HG03460 (cell line): Measurements from ENCODE around the gene USE1.

Source experiments
- ATAC-seq: cut with Tn5 transposase; IDR thresholded peaks from one replicate; pipeline ENCODE4 v1.9.1; 2021; ENCODE audit not compliant: unreplicated experiment

Gene USE1

DNA sequence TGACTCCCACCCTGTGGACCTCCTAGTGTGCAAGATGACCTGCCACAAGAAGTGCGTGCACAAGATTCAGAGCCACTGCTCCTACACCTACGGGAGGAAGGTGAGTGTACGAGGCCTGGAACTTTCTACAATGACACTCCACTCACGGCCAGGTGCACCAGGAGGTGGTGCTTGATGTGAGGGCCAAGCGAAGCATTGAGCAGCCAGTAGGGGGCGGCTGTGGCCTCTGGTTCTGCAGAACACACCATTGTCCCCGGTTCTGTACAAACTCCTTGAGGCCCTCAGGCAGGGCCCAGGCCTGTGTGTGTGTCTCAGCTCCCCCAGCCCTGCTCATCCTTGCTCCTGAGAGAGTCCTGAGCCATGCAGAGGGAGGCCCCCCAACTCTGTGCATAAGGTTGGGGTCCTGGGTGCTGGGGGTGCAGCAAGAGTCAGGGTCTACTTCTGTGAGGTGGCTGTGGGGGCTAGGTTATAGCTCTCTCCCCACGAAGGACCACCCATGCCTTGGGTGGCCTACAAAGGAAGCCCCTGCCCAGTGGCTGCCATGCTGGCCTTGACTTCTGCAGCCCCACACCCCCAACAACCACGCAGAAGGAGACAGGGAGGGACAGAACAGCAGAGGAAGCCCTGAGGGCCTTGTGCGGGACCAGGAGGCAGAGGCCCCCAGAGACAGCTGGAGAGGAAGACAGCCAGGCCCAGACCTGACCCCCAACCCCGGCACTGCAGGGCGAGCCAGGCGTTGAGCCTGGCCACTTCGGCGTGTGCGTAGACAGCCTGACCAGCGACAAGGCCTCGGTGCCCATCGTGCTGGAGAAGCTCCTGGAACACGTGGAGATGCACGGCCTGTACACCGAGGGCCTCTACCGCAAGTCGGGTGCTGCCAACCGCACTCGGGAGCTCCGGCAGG, 9.7 kb upstream of the USE1 start:
- ATAC-seq: no peak

DNA sequence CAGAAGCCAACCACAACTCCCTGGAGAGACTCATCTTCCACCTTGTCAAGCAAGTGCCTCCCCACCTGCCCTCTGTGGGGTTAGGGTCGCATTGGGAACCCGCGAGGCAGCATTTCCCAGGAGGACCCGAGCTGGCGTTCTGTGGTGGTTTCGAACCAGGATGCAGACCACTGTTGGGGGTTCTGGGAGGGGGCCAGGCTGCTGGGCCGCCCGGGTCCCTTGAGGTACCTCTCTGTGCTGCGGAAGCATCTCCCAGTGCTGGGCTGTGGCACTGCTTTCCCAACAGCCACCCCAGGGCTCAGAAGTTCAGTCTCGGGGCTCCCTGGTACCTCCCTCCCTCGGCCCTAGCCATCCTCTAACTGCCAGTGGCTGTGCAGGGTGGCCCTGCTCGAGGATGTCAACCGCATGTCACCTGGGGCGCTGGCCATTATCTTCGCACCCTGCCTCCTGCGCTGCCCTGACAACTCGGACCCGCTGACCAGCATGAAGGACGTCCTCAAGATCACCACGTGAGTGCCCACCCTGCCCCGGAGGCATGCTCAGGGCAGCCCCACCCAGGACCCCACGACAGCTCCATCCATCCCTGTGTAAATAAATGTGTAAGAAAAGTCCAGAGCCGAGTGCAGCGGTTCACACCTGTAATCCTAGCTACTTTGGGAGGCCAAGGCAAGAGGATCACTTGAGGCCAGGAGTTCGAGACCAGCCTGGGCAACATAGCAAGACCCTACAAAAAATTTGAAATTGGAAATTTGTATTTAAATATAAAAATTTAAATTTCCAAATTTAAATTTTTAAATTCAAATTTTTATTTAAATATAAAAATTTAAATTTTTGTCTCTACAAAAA, 8.2 kb upstream of the USE1 start:
- no peak for ATAC-seq

DNA sequence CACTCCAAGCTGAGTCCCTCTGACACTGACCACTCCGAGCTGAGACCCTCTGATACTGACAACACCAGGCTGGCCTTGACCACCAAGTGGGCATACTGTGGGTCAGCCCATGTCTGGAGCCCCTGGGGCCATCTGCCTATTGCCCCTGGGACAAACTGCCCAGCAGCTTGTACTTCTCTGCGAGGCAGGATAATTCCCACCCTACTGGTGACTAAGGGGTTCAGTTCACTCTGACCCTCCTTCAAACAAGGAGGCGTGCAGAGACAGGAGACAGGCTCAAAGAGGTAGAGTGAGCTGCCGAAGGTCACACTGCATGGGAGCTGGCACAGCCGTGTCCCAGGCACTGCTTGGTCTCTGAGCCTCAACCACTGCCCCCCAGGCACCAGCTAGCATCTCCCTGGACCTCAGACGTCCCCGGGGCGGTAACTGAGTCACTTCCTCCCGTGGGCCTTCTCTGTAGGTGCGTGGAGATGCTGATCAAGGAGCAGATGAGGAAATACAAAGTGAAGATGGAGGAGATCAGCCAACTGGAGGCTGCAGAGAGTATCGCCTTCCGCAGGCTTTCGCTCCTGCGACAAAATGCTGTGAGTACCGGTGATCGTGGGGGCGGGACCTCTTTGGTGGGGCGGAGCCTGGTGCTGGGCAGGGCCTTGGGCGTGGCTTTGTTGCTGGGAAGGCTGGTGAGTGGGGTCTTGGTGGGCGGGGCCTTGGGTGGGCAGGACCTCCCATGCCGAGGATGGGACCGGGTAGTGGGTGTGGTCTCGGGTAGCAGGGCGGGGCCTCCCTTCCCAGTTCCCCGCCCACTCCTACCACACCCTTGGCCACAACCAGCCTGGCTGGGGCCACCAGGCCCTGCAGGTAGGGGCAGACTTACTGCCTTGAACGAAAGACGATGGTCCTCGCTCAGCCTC, 5.8 kb upstream of the USE1 start:
- no peak for ATAC-seq

DNA sequence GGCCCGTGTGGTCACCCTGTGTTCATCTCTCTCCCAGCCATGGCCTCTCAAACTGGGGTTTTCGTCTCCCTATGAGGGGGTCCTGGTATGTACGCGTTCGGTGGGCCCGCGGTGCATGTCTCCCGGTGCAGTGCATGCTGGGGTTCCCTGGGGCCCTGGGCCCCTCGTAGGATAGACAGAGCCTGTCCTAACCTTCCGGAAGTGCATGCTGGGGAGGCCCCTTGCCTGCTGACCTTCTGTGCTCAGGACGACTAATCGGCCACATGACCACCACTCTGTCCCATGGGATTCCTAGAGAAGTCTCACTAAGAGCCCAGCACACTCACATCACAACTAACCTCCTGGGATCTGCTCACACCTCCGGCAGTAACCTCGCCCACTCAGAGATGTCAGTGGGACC, 4.9 kb upstream of the USE1 start:
- no peak for ATAC-seq

DNA sequence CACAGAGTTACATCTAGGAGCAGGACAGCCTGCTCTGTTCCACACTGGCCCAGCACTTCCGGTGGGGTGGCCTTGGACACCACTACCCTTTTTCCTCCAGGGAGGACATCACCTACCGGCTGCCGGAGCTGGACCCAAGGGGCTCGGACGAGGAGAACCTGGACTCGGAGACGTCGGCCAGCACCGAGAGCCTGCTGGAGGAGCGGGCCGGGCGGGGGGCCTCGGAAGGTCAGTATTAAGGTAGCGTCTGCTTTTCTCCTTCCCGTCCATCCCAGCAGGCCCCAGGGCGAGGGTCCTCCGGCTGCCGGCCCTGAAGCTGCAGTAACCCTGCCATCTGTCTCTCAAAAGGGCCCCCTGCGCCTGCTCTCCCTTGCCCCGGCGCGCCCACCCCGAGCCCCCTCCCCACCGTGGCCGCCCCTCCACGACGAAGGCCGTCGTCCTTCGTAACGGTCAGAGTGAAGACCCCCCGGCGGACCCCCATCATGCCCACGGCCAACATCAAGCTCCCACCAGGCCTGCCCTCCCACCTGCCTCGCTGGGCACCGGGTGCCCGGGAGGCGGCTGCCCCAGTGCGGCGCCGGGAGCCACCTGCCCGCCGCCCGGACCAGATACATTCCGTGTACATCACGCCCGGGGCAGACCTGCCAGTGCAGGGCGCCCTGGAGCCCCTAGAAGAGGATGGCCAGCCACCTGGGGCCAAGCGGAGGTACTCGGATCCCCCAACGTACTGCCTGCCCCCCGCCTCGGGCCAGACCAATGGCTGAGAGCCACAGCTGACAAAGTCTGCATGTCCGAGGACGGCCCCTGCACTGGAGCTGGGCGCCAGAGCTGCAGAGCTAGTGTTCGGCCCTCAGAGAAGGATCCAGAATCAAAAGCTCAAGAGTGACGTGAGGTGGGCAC, 3.4 kb upstream of the USE1 start:
- ATAC-seq: no peak

GRCh38 chr19:17213334-17213733, 1.8 kb upstream of the USE1 start:
- ATAC-seq: no peak

- ATAC-seq: no peak
These were observed 540 bp upstream of the USE1 start for GRCh38 chr19:17214508-17215126.

- ATAC-seq: no peak
These were observed 1.0 kb downstream of the USE1 start for GRCh38 chr19:17216058-17216670.

DNA sequence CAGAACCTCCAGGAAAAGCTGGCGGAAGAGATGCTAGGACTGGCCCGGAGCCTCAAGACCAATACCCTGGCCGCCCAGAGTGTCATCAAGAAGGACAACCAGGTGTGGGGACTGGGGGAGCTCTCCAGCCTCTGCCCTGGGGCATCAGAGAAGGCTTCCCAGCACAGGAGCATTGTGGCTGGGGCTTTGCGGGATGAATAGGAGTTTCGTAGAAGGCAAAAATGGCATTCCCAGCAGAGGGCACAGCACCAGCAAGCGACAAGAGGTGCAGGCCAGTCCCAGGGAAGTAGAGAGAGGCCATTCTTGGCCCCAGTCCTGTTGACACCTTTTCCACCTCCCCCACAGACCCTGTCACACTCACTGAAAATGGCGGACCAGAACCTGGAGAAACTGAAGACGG, 4.1 kb downstream of the USE1 start:
- ATAC-seq: no peak

DNA sequence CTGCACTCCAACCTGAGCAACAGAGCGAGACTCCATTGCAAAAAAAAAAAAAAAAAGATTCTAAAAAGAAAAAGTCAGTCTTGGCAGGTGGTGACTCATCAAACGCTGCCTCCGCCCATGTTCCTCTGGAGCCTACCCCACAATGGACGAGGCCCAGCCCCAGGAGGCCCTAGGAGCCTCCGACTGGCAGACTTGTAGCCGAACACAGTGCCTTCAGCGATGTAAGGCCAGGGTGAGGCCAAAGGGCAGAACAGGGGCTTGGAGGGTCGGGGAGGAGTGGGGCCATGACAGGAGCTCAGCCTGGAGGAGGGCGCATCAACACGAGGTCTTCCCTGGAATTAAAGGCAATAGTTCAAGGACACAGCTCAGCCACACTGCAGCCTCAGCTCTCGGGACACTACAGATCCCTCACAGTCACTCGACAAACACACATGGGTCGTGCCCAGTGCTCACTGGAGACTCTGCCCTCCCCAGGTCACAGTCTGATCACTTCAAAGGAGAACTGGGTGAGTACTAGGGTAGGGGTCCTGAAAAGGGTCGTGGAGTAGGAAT, 5.1 kb downstream of the USE1 start:
- ATAC-seq: no peak

DNA sequence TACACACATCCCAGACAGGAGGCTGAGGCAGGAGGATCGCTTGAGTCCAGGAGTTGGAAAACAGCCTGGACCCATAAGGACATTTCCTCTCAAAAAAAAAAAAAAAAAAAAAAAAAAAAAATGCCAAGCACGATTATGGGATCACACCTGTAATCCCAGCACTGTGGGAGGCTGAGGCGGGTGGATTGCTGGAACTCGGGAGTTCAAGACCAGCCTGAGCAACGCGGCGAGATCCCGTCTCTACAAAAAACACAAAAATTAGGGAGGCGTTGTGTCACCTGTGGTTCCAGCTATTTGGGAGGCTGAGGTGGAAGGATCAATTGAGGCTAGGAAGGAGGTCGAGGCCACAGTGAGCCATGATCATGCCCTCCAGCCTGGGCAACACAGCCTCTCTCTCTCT, 9.9 kb downstream of the USE1 start:
- no peak for ATAC-seq

- ATAC-seq: peak; percentile 87
These were observed 11.1 kb downstream of the USE1 start, which contains the start of gene OCEL1 for GRCh38 chr19:17226002-17226933. OCEL1 (plus strand) TSS chr19:17226226; CDS start chr19:17226248, 22 bp downstream.

DNA sequence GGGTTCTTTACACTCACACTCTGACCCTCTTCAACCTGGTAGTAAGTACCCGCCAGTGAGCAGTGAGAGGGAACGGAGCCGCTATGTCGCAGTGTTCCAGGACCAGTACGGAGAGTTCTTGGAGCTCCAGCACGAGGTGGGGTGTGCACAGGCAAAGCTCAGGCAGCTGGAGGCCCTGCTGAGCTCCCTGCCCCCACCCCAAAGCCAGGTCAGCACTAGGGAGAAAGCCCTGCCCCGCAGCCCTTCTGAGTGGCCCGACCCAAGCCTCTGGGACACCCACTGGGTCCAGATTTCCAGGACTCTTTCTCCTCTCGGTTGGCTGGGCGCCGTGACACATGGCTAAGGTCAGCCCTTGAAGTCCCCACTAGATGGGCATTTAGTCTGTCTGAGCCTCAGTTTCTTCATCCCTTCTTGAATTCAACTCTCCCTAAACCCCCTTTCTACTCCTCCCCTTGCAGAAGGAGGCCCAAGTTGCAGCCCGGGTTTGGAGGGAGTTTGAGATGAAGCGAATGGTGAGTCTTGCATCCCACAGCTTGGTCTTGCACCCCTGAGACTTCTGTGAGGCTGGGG, 12.7 kb downstream of the USE1 start:
- no peak for ATAC-seq

- ATAC-seq: no peak
These were observed 14.7 kb downstream of the USE1 start for GRCh38 chr19:17229890-17230289.

DNA sequence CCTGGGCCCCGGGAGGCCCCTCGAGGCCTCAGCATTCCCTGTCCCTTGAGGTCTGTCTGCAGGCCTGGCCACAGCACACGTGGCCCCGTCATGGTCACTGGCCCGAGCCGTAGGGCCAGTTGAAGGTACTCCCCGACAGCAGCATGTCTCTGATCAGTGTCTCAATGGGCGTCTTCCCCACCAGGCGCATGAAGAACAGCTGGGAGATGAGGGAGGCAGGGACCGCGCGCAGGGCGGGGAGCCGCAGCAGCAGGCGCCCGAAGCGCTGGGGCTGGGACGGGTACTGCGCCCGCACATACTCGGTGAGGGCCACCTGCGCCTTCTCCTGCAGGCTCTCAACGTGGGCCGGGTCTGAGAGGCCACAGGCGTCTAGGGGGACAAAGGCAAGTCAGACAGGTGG, 17.1 kb downstream of the USE1 start:
- no peak for ATAC-seq

DNA sequence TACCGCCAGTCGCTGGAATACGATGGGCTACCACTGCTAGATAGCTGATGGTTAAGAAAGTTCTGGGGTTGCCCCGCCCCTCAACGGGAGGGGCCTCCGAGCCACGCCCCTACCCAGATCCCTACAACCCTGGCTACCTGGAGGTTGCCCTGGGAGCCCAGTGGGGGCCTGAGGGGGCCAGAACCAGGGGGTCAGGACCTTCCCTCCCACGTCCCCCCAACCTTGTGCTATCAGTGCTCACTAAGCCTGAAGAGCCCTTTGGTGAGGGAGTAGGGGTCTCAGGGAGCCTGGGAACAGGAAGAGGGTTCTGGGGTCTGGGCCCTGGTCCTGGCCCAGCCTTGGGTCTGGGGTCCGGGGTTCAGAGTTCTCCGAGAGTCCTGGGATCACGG, 19.7 kb downstream of the USE1 start:
- peak; percentile 58 for ATAC-seq

DNA sequence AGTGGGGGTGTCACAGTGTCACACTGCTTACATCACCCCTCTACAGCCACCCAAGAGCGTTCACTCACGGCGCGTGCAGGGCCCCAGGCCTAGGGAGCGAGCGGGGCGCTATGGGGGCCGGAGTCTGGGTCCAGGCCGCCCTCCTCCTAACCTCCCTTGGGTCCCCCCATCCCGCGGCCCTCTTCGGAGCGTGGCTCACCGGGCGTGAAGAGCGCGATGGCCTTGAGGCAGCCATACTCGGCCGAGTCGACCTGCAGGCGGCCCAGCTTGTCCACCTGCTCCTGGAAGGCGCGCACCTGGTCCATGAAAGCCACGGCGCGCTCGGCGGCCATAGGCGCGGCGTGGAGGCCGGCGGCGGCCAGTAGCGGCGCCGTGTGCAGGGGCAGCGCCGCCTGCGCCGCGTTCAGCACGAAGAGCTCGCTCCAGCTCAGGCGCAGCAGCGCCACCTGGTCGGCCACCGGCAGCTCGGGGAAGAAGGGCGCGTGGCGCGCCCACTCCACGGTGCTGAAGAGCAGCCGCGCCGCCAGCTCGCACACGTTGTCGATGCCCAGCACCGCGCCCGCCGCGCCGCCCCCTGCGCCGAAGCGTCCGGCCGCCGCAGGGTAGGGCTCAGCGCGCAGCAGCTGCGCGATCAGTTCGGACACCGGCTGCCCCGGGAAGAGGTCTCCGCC, 20.3 kb downstream of the USE1 start:
- ATAC-seq: peak; percentile 63
